PC-3 (cell line): ENCODE measurements around the gene PLCL2. TPM values are rescaled to one million over a fixed set of nuclear protein-coding genes. Genes with fewer than 3 reads are reported as not detected.

ENCODE experiments used
- ATAC-seq: fragments of 200-7000 bp; cut with Tn5 transposase; 2 replicates; pipeline ENCODE4 v1.9.1; 2020; ENCODE audit warnings: mild to moderate bottlenecking, moderate library complexity
- BruUV-seq: library from RNA; stranded (reverse); fragments of 400-500 nt; replicated peaks from 2 replicates; lab custom pipeline; 2021; lab: Mats Ljungman, UMichigan
- CTCF ChIA-PET: fragments of 300-600 bp; sonication (Branson Sonifier 250); formaldehyde crosslinking; loops from one replicate; lab custom pipeline; 2022; ENCODE audit warnings: antibody characterized with exemption; lab: Charles Lee
- POLR2A ChIA-PET: fragments of 300-600 bp; sonication (Branson Sonifier 250); formaldehyde crosslinking; loops from one replicate; lab custom pipeline; 2022; ENCODE audit warnings: antibody characterized with exemption; ENCODE audit not compliant: unreplicated experiment; lab: Charles Lee
- DNase-seq: peaks from one replicate; pipeline ENCODE4 v3.0.0-alpha.2; 2015
- H2AFZ ChIP-seq: fragments of 300-600 bp; sonication (generic); 2 replicates; pipeline ENCODE4 v1.6.0; 2016; ENCODE audit warnings: antibody characterized with exemption, low read length
- H3F3A ChIP-seq: fragments of 300-600 bp; sonication (generic); one replicate; pipeline ENCODE4 v1.6.0; 2017; ENCODE audit warnings: antibody characterized with exemption, low read length, control low read depth, mild to moderate bottlenecking; ENCODE audit not compliant: unreplicated experiment
- H3K27ac ChIP-seq: fragments of 300-600 bp; sonication (generic); 2 replicates; pipeline ENCODE4 v1.5.1; 2016; ENCODE audit warnings: mild to moderate bottlenecking, low read length
- H3K27me3 ChIP-seq: fragments of 300-600 bp; sonication (generic); 2 replicates; pipeline ENCODE4 v1.6.1; 2016; ENCODE audit warnings: low read length, mixed read lengths
- H3K36me3 ChIP-seq: fragments of 300-600 bp; sonication (generic); 2 replicates; pipeline ENCODE4 v1.6.1; 2016; ENCODE audit warnings: low read depth, mixed run types, low read length, mixed read lengths
- H3K4me1 ChIP-seq: fragments of 300-600 bp; sonication (generic); 2 replicates; pipeline ENCODE4 v1.5.1; 2016; ENCODE audit warnings: low read length; ENCODE audit not compliant: insufficient read depth
- H3K4me2 ChIP-seq: fragments of 300-600 bp; sonication (generic); 2 replicates; pipeline ENCODE4 v1.6.0; 2016; ENCODE audit warnings: low read length
- H3K4me3 ChIP-seq: fragments of 300-600 bp; sonication (generic); 2 replicates; pipeline ENCODE4 v1.5.1; 2016; ENCODE audit warnings: mild to moderate bottlenecking, low read length, mixed read lengths
- H3K79me2 ChIP-seq: fragments of 300-600 bp; sonication (generic); 2 replicates; pipeline ENCODE4 v1.6.1; 2017; ENCODE audit warnings: low read length, mixed read lengths
- H3K9ac ChIP-seq: fragments of 300-600 bp; sonication (generic); 2 replicates; pipeline ENCODE4 v1.6.0; 2016; ENCODE audit warnings: mild to moderate bottlenecking, low read length
- H3K9me2 ChIP-seq: fragments of 300-600 bp; sonication (generic); replicated peaks from 2 replicates; pipeline ENCODE4 v1.6.1; 2016; ENCODE audit warnings: mixed run types, low read length, mixed read lengths
- H3K9me3 ChIP-seq: fragments of 300-600 bp; sonication (generic); 2 replicates; pipeline ENCODE4 v1.6.1; 2016; ENCODE audit warnings: low read length, mixed read lengths
- H4K20me1 ChIP-seq: fragments of 300-600 bp; sonication (generic); 2 replicates; pipeline ENCODE4 v1.6.1; 2016; ENCODE audit warnings: low read length, mixed read lengths
- EZH2 ChIP-seq: fragments of 300-600 bp; sonication (generic); IDR thresholded peaks from one replicate; pipeline ENCODE4 v1.6.1; 2017; ENCODE audit warnings: antibody characterized with exemption, mild to moderate bottlenecking, low read length; ENCODE audit not compliant: unreplicated experiment
- EZH2phosphoT487 ChIP-seq: fragments of 300-600 bp; sonication (generic); IDR thresholded peaks from 2 replicates; pipeline ENCODE4 v1.6.1; 2018; ENCODE audit warnings: mild to moderate bottlenecking, antibody characterized with exemption, low read length, borderline replicate concordance
- intact Hi-C: fragments of 100-400 bp; cut with micrococcal nuclease; formaldehyde crosslinking; loops from 2 replicates; pipeline ENCODE4 v1.9.0; 2023
- total RNA-seq: library from RNA; depleted of rRNA; stranded (reverse); fragments of >200 nt; gene quantifications from 2 replicates; pipeline ENCODE4 v1.2.3, GENCODE V29; 2014
- TF ChIP-seq, protein P1 (sequence below): fragments of 300-600 bp; sonication (generic); conservative IDR thresholded peaks from 2 replicates; pipeline ENCODE4 v1.5.1; 2017; ENCODE audit warnings: antibody characterized with exemption, low read depth, mild to moderate bottlenecking, low read length

The PLCL2 gene
- total RNA-seq, 1 experiment from 2014 or later = 9.8 TPM

DNA sequence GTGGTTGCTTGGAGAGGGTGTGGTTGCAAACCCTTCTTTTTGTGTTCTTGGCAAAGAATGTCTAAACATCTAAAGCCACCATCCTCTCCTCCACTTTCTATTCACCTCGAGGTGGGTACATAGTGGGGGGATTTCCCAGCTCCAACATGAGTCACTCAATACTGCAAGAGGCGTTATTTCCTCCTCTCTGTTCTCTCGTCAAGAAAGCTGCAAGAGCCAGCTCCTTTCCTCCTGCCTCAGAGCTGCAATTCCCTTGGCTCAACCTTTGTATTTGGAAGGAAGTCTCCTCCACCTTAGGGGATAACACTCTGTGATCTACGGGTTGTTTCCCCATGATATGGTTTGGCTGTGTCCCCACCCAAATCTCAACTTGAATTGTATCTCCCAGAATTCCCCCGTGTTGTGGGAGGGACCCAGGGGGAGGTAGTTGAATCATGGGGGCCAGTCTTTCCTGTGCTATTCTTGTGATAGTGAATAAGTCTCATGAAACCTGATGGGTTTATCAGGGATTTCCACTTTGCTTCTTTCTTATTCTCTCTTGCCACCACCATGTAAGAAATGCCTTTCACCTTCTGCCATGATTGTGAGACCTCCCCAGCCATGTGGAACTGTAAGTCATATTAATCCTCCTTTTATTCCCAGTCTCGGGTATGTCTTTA, 138.4 kb downstream of the PLCL2 start:
- Histone ChIP-seq H3K9me2 (no peaks in the 10 kb centered on the region), H3K9ac (no peak overlapping the region), H3K79me2 (no peaks in the 10 kb centered on the region), H3K4me1 (no peaks in the 10 kb centered on the region), H3K4me3 (no peak overlapping the region), H4K20me1 (no peaks in the 10 kb centered on the region), H3K36me3 (no peaks in the 10 kb centered on the region), H3K9me3 (no peaks in the 10 kb centered on the region), H3K4me2 (no peak overlapping the region), H3K27me3 (no peaks in the 10 kb centered on the region), H2AFZ (no peak overlapping the region), H3K27ac (no peak overlapping the region), H3F3A (no peaks in the 10 kb centered on the region)
- TF ChIP-seq, protein P1, sequence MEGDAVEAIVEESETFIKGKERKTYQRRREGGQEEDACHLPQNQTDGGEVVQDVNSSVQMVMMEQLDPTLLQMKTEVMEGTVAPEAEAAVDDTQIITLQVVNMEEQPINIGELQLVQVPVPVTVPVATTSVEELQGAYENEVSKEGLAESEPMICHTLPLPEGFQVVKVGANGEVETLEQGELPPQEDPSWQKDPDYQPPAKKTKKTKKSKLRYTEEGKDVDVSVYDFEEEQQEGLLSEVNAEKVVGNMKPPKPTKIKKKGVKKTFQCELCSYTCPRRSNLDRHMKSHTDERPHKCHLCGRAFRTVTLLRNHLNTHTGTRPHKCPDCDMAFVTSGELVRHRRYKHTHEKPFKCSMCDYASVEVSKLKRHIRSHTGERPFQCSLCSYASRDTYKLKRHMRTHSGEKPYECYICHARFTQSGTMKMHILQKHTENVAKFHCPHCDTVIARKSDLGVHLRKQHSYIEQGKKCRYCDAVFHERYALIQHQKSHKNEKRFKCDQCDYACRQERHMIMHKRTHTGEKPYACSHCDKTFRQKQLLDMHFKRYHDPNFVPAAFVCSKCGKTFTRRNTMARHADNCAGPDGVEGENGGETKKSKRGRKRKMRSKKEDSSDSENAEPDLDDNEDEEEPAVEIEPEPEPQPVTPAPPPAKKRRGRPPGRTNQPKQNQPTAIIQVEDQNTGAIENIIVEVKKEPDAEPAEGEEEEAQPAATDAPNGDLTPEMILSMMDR = no peak
- no peak for TF ChIP-seq EZH2
- TF ChIP-seq EZH2phosphoT487 = no peak
- POLR2A ChIA-PET = no interaction called here
- no TSS peak for BruUV-seq
- CTCF ChIA-PET = no interaction called here
- DNase-seq (no peak), ATAC-seq (no peak)
- intact Hi-C loops = no loop called here

- H3K4me1 ChIP-seq = no peaks in the 10 kb centered on the region; the same call in 1 of the 2 replicates
- no peaks in the 10 kb centered on the region for H3K36me3 ChIP-seq
- POLR2A ChIA-PET = no interaction called here
- no peak overlapping the region for H3K27ac ChIP-seq
- H2AFZ ChIP-seq = no peak overlapping the region
- no peak overlapping the region for H3K9ac ChIP-seq
- TF ChIP-seq, protein P1 = no peak
- TF ChIP-seq EZH2 (no peak), EZH2phosphoT487 (no peak)
- H3K9me2 ChIP-seq = no peaks in the 10 kb centered on the region
- BruUV-seq = no TSS peak
- intact Hi-C loops = no loop called here
- DNase-seq (no peak), ATAC-seq (no peak)
- H3K4me3 ChIP-seq = no peak overlapping the region
- no peaks in the 10 kb centered on the region for H3F3A ChIP-seq
- CTCF ChIA-PET = no interaction called here
- no peaks in the 10 kb centered on the region for H3K9me3 ChIP-seq
- no peaks in the 10 kb centered on the region for H3K27me3 ChIP-seq
- H3K4me2 ChIP-seq = no peak overlapping the region
- H4K20me1 ChIP-seq = no peaks in the 10 kb centered on the region
- H3K79me2 ChIP-seq = no peaks in the 10 kb centered on the region
These were observed 140.9 kb downstream of the PLCL2 start for GRCh38 chr3:17025594-17026139.

- Histone ChIP-seq H3K79me2 (no peaks in the 10 kb centered on the region), H3K4me2 (no peak overlapping the region), H3K4me1 (peaks cover 3% of the 10 kb centered on the region; the same call in 1 of the 2 replicates), H3F3A (no peaks in the 10 kb centered on the region), H3K9me3 (no peaks in the 10 kb centered on the region), H3K27me3 (no peaks in the 10 kb centered on the region), H2AFZ (no peak overlapping the region), H3K4me3 (no peak overlapping the region), H3K36me3 (no peaks in the 10 kb centered on the region), H4K20me1 (no peaks in the 10 kb centered on the region), H3K9ac (no peak overlapping the region), H3K9me2 (no peaks in the 10 kb centered on the region), H3K27ac (no peak overlapping the region)
- DNase-seq (no peak), ATAC-seq (no peak)
- intact Hi-C loops = no loop called here
- BruUV-seq = no TSS peak
- ChIA-PET POLR2A (no interaction called here), CTCF (no interaction called here)
- TF ChIP-seq EZH2 (no peak), EZH2phosphoT487 (no peak)
- TF ChIP-seq, protein P1 = no peak
These were observed 142.6 kb downstream of the PLCL2 start for GRCh38 chr3:17027318-17027717.
